ENCODE measurements around the gene MICAL2.

Gene MICAL2

GRCh38 chr11:12079726-12080556 lies 30.4 kb upstream of the MICAL2 start:
- DNase-seq = no peak

- peak in 1 of 2 experiments; percentile 39 for DNase-seq
Measured at GRCh38 chr11:12083380-12083779, 27.0 kb upstream of the MICAL2 start.

DNA sequence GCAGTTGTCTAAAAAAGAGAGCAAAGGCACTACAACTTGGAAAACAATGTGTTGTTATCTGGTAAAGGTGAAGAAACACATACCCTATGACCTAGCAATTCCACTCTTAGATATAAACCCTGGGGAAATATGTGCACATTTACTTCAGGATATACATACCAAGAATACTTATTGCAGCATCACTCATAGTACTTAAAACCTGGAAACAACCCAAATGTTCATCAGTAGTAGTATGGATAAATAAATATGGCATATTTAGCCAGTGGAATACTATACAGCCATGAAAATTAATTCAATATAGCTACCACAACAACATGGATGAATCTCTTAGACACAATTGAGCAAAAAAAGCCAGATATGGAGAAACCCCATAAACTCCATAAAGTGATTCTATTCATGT lies 26.1 kb upstream of the MICAL2 start:
- no peak for DNase-seq

- DNase-seq = no peak
Measured at GRCh38 chr11:12085371-12086251, 24.8 kb upstream of the MICAL2 start.

DNA sequence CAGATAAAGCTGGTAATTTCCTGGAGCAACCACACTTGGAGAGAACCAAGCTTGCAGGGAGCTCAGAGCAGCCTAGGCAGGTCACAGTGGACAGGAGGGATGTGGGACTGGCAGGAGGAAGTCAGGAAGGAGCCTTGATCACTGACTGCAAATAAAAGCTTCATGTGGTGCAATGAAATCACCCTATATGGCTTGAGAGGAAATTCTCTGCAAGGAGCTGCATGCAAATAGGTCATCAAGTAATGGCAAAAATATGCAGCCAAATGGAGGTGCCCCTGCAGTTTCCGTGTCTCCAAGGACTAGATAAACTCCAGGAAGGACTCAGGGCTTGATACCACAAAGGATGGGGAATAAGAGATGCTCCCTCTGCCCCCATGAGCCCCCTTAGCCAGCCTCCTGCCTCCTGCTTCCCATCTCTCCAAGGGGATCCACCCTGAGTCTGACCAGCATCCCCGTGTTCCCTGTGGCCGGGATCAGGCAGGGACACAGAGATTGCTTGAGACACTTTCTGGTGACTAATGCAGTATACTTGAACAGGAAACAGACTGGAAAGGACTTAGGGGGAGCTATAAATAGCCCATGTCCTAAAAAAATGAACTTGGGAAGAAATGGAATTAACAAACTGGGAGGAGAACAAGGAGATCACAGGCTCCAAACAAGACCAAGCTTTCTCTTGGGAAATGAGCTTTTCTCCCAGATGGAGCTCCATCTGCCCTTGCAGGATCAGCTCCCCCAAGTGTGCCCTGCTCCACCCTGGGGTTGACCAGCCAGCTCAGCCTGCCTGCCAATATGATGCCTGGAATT lies 23.9 kb upstream of the MICAL2 start:
- no peak for DNase-seq

GRCh38 chr11:12087075-12088004 lies 23.1 kb upstream of the MICAL2 start:
- peak; percentile 51 to 58 for DNase-seq

DNA sequence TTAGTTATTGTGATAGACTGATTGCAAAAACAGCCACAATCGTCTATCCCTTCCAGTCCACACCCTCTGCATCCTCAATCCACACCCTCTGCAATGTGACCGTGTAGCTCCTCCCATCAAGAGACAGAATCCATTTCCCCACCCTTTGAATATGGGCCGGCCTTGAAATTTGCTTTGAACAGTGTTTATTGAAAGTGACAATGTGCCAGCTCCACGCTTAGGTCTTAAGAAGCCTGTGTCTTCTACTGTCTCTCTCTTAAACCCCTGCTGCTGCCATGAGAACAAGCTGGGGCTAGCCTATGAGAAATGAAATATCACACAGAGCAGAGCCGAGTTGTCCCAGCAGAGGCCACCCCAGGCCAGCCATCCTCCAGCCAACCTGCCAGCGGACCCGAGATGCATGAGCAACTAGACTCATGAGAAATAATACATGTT lies 22.3 kb upstream of the MICAL2 start:
- no peak for DNase-seq

DNA sequence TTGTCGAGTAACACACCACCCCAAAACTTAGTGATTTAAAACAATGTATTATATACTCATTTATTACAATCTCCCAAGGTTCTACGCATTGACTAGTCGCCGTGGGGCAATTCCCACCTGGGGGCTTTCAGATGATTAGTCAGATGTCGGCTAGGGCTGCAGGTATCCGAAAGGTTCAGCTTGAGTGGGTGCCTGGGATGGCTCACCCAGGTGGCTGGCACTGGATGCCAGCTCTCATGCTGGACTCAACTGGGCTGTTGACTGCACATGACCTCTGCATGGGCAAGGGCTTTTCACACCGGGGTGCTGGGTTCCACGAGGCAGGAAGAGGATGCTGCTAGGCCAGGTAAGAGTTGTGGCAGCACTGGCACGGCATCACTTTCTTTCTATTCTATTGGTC lies 21.9 kb upstream of the MICAL2 start:
- no peak for DNase-seq

DNA sequence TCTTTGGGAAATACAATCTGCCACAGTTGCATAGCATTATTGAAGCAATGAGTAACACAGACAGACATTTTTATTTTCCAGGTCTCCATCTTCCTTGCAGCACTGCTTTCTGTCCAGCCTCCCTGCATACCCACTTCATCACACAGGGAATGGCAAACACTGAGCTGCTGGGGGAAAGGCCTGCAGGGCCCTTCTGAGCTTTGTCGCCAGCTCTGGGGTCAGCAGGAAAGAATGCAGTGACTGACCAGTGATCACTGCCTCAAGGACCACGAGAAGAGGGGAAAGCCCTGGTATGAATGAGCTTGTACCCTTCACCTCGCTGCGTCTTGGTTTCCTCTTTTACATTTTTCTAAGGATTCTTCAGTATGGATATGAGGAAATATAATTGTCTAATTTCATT lies 21.3 kb upstream of the MICAL2 start:
- no peak for DNase-seq

GRCh38 chr11:12089473-12089872 lies 20.9 kb upstream of the MICAL2 start:
- DNase-seq = no peak

DNA sequence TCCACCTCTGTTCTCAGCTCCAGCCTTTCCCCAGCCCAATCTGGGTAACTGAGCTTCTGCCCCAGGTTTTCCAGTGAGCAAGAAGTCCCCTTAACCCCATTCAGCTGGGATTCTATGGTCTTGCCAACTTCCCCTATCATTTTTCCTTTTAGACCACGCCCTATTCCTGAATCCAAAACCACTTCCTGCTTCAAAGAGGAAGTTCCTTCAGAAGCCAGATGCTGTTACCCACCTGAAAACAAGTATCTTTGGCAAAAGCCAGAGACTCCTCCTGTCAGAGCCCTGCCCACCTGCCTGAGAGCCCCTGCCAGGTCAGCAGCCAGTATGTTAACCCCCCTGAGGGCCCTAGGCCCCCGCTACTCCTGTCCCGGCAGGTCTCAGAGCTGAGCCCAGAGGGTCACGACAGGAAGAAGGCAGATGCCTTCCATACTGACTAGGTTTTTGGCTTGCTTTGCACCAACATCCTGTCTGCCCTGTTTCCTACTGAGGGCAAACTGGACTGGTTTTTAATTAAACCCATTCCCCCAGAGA lies 20.3 kb upstream of the MICAL2 start:
- no peak for DNase-seq

GRCh38 chr11:12090761-12091258 lies 19.6 kb upstream of the MICAL2 start:
- DNase-seq = no peak

- no peak for DNase-seq
Measured at GRCh38 chr11:12091956-12092558, 18.3 kb upstream of the MICAL2 start.

DNA sequence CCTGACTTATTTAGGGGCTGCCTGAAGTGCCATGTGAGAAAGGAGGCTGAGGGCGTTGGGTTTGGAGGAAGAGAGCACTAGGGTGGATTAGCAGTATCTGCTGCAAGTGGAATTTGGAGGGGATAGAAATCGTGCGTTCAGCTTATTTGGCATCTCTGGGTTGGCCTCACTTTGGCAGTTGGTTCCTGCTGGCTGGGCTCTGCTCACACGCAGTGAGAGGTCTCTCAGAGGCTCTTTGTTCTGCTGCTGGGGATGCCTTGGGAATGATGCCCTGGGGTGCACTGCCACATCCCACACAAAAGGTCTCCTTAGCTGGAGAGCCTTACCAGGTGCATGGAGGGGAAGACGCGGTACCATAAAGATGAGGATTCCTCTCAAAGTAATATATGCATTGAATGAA lies 17.7 kb upstream of the MICAL2 start:
- no peak for DNase-seq

DNA sequence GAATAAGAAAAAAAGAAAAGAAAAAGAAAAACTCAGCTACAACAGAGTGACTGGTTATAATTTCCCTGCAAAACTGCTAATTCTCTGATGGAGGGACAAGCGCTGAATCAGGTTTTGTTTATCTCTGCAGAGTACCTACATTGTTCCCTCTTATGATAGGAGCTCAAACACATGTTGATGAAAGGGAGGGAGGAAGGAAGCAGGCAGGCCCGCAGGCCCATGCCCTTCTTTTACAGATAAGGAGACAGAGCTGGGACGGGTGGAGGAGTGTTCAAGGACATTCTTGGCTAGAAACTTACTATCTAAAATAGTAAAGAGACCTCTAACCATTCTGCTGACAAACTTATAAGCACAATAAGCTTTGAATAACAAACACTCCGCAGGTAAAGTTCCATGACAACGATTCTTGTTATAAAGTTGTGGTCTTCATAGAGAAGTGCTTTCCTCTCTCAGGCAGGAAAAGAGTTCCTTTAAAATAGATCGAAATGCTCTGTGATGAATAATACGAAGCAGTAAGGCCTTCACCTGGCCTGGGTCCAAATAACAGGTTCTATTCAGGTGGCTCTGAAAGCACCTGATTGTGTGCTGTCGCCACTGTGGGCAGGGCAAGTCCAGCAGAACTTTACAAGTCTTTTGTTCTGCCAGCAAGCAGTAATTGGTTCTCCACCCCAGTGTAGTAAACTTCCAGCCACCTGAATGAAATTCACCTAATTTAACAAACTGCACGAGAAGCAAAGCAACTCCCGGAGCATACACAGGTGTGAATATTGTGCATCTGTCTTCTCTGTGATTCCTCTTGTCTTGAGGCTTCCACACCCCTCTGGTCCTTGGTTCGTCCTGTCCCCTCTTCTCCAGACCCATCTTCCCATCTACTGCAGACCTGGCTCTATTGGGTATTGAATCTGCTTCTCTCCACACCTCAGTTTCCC lies 15.3 kb upstream of the MICAL2 start:
- no peak for DNase-seq

DNA sequence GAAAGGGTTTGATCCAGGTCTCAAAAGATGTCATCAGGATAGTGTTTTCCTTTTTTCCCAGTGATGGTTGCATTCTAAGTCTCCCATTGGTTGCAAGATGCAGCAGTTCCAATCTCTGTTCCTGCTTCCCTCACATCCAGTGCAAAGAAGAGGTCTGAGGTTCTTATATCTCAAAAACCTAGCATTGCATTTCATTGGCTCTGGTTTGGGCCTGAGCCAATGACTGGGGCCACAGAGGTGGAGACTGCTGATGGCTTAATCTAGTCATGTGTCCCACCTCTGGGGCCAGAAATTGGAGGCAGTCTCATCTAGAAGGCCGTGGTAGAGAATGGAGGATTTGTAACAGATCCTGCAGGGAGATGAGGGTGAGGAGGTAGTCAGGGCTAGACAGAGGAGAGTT lies 13.2 kb upstream of the MICAL2 start:
- no peak for DNase-seq

DNA sequence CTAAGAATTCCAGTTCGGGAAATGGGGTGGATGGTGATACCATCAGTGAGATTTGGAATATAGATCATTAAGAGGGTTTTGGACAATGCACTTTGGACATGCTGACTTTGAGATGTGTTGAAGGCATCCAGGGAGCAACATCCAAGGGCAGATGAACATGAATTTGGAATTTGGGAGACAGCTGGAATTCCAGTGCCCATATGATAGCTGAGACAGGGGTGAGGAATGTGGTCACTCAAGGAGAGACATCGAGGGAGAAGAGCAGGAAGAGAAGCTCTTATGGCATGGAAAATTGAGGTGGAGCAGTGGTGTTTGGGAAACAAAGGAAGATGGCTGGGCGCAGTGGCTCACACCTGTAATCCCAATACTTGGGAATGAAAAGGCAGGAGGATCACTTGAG lies 11.8 kb upstream of the MICAL2 start:
- no peak for DNase-seq

DNA sequence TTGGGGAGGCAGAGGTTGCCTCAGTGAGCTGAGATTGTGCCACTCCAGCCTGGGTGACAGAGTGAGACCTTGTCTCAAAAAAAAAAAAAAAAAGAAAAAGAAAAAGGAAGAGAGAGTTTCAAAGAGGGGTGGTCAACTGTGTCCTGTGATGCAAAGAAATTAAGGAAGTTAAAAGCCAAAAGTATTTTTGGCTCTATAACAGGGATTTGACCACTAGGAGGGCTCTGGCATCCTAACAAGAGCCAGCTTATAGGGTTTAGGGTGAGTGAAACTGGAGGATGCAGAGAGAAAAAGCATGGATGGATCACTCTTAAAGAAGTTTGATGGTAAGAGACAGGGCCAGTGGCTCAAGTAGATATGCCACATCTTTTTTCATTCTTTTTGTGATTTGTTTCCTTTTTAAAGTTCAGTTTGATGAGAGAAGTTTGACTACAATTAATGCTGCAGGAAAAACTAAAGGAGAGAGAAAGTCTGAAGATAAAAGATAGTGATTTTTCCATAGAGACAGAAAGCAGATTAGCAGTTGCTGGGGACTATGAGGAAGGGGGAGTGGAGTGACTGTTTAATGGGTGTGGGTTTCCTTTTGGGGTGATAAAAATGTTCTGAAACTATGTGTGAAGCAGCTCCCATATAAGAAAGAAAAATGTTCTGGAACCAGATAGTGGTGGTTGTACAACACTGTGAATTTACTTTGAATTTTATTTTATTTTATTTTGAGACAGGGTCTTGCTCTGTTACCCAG lies 11.1 kb upstream of the MICAL2 start:
- no peak for DNase-seq

DNA sequence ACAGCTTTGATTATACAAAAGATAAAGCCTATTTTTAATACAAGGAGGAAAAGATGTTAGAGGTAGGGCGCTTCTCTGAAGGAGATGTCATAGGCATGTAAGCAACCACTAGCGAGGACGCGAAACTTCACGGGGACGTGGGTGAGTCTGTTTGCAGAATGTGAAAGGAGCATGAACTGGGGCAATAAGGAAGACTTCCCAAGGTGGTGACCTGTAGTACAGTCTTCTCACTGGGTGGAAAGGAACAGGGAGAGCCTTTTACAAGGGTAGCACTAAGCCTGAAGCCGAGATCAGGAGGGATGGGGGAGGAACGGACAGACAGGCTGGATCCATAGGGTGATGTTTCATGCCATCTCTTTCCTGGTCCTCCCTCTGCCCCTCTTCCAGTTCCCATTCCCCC lies 10.0 kb upstream of the MICAL2 start:
- no peak for DNase-seq

Data from activated T-cell treated with anti-CD3 and anti-CD28 coated beads, Interleukin-2, amount 50 U/mL, for 48 hours (primary cell).